ENCODE results near the gene GRIK4.

DNA sequence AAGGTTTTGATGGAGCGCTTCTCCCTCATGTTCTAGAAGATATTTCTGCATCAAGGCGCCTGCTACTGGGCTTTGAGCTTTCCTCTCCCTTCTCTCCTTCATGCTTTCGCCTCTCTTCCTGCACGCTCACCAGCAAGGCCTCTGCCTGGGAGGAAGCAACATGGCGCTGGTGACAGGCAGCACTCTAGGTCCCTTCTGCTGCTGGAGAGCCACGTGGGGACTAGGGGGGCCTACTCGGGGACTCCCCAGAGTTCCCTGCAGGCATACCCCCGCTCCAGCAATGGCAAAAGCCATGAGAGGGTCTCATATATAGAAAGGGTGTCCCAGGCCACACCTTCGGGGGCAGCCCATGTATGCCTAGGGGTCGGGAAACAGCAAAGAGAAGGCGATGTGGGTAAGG, 49.7 kb downstream of the GRIK4 start:
- TF ChIP-seq, protein P1, sequence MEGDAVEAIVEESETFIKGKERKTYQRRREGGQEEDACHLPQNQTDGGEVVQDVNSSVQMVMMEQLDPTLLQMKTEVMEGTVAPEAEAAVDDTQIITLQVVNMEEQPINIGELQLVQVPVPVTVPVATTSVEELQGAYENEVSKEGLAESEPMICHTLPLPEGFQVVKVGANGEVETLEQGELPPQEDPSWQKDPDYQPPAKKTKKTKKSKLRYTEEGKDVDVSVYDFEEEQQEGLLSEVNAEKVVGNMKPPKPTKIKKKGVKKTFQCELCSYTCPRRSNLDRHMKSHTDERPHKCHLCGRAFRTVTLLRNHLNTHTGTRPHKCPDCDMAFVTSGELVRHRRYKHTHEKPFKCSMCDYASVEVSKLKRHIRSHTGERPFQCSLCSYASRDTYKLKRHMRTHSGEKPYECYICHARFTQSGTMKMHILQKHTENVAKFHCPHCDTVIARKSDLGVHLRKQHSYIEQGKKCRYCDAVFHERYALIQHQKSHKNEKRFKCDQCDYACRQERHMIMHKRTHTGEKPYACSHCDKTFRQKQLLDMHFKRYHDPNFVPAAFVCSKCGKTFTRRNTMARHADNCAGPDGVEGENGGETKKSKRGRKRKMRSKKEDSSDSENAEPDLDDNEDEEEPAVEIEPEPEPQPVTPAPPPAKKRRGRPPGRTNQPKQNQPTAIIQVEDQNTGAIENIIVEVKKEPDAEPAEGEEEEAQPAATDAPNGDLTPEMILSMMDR (conservative IDR thresholded peaks at IDR 0.05 in 1 of 2, IDR thresholded peaks at IDR 0.05 in 1 of 2; ENCODE audit: extremely low read depth in 1 of 2, insufficient read depth in 1 of 2, low read depth in 1 of 2, low read length in 2 of 2), result no peak
- no peak for TF ChIP-seq EZH2 (IDR thresholded peaks at IDR 0.05; ENCODE audit: borderline replicate concordance, low read length)

Data from mammary epithelial cell (primary cell).